ENCODE measurements around the gene ONECUT2. TPM values are rescaled to one million over a fixed set of nuclear protein-coding genes. Genes with fewer than 3 reads are reported as not detected.
"Not testable (repeated sequence)": the region's sequence is repeated elsewhere in the genome, so short reads cannot be mapped to it uniquely, and the experiment has no call there.

The ONECUT2 gene
- total and polyA plus RNA-seq, 11 donors = under 0.01 to 0.08 (median 0.05) TPM; not detected in 4

DNA sequence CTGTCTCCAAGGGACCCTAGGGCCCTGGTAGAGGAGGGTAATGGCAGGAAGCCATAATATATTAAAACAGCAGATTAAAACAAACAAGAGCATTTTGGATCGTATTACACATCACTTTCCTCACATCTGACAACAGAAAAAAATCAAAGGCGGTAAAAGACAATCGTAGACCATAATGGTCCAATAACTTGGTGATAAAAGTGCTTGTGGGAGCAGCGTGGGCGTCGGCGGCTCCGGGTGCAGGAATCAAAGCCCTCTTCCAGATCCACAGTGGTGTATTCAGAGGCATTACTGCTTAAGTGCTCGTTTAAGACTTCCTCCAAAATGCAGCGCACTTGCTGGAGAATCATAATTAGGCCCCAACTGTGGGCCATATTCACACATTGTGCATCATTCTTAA lies 83.4 kb downstream of the ONECUT2 start:
- 79 to 86% (median 83%) methylated on average over 10 of the region's 10 CpGs for whole genome bisulfite sequencing, 4 donors
- intact Hi-C loops (cut with DNase I) = no loop called here

GRCh38 chr18:57519668-57520424 lies 84.7 kb downstream of the ONECUT2 start:
- WGBS, 4 donors = 66 to 88% (median 76%) methylated on average over 6 to 7 of the region's 7 CpGs
- DNase-seq = no peak
- Histone ChIP-seq H3K36me3 (no peaks in the 10 kb centered on the region), H3K27ac (no peak overlapping the region), H3K9me3 (peaks cover 0 to 4% (median 0%) of the 10 kb centered on the region in 12 donors), H3K4me3 (no peak overlapping the region), H3K4me1 (peaks cover 0 to 10% (median 0%) of the 10 kb centered on the region in 12 donors), H3K27me3 (peaks cover 0 to 6% (median 0%) of the 10 kb centered on the region in 9 donors)
- no peak for ATAC-seq
- intact Hi-C loops (cut with DNase I) = no loop called here
- TF ChIP-seq, protein P1, sequence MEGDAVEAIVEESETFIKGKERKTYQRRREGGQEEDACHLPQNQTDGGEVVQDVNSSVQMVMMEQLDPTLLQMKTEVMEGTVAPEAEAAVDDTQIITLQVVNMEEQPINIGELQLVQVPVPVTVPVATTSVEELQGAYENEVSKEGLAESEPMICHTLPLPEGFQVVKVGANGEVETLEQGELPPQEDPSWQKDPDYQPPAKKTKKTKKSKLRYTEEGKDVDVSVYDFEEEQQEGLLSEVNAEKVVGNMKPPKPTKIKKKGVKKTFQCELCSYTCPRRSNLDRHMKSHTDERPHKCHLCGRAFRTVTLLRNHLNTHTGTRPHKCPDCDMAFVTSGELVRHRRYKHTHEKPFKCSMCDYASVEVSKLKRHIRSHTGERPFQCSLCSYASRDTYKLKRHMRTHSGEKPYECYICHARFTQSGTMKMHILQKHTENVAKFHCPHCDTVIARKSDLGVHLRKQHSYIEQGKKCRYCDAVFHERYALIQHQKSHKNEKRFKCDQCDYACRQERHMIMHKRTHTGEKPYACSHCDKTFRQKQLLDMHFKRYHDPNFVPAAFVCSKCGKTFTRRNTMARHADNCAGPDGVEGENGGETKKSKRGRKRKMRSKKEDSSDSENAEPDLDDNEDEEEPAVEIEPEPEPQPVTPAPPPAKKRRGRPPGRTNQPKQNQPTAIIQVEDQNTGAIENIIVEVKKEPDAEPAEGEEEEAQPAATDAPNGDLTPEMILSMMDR (IDR thresholded peaks at IDR 0.05) = no peak
- TF ChIP-seq POLR2A (IDR thresholded peaks at IDR 0.05) = no peak

More for the DNA sequence above, 83.4 kb downstream of the ONECUT2 start:
- H3K4me1 ChIP-seq = peaks cover 0 to 2% (median 0%) of the 10 kb centered on the region in 12 donors
- no peak for DNase-seq
- no peak overlapping the region for H3K27ac ChIP-seq
- no peaks in the 10 kb centered on the region for H3K9me3 ChIP-seq
- TF ChIP-seq POLR2A (IDR thresholded peaks at IDR 0.05) = no peak
- TF ChIP-seq, protein P1 (IDR thresholded peaks at IDR 0.05) = no peak
- peaks cover 0 to 6% (median 0%) of the 10 kb centered on the region in 9 donors for H3K27me3 ChIP-seq
- no peak for ATAC-seq
- no peak overlapping the region for H3K4me3 ChIP-seq
- no peaks in the 10 kb centered on the region for H3K36me3 ChIP-seq

GRCh38 chr18:57522348-57522747 lies 87.2 kb downstream of the ONECUT2 start:
- intact Hi-C loops (cut with DNase I); ATAC-seq; H3K27ac ChIP-seq; DNase-seq; H3K4me3 ChIP-seq; H3K27me3 ChIP-seq; H3K36me3 ChIP-seq: not testable (repeated sequence)
- peaks cover 0 to 10% (median 0%) of the 10 kb centered on the region in 12 donors for H3K9me3 ChIP-seq
- peaks cover 0 to 10% (median 0%) of the 10 kb centered on the region in 12 donors for H3K4me1 ChIP-seq

DNA sequence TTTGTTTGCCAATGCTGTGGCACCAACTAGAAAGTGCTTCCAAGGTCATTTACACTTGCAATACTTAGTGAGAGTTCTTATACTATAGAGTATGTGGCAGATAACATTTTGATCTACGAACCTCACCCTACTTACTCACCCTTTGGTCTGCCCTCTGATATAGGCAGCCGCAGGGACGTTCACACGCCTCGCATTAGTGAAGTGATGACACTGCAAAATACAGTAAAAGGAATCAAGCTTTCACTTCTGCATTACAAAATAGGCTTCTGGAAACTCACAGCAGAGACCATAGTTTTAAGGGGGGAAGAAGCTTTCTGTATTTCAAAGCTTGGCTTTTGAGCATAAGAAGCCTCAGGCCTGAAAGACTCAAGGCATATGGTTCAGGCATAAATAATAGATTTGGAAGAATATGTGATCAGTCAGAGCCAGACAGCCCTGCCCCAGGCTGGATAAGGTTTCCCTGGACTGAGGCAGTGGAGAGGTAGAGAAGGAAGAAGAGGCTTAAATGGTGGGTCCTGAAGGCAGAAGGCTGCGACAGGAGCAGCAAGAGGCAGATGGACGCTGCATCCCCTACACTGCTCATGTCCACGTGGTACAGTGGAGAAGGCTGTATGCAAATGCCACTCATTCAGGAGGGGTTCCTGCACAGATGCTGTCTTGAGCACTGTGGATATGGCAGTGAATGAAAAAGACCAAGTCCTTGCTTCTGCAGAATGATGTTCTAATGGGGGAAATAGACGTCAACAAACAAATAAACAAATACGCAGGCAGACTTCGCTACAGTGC lies 88.2 kb downstream of the ONECUT2 start:
- peaks cover 0 to 10% (median 0%) of the 10 kb centered on the region in 12 donors for H3K4me1 ChIP-seq
- DNase-seq = no peak
- peaks cover 0 to 4% (median 0%) of the 10 kb centered on the region in 9 donors for H3K27me3 ChIP-seq
- WGBS, 4 donors = 75 to 79% (median 77%) methylated on average over 11 of the region's 11 CpGs
- H3K9me3 ChIP-seq = peaks cover 0 to 10% (median 0%) of the 10 kb centered on the region in 12 donors
- intact Hi-C loops (cut with DNase I) = no loop called here
- no peak for TF ChIP-seq POLR2A (IDR thresholded peaks at IDR 0.05)
- TF ChIP-seq, protein P1 (IDR thresholded peaks at IDR 0.05) = no peak
- peak overlapping the region in 1 of 12 donors; percentile 79 for H3K27ac ChIP-seq
- H3K4me3 ChIP-seq = no peak overlapping the region
- H3K36me3 ChIP-seq = no peaks in the 10 kb centered on the region
- ATAC-seq = peak in 2 of 4 donors; percentile 41 to 61

All from heart left ventricle (tissue), 16 donors.